HEK293 (cell line): ENCODE results near the gene MRPL34.

Experiments used
- CTCF ChIP-seq: fragments of 450-650 bp; formaldehyde crosslinking; IDR thresholded peaks from 2 replicates; pipeline ENCODE4 v1.5.1; 2016; ENCODE audit warnings: missing biosample characterization, missing genetic modification characterization
- GLI4 ChIP-seq: fragments of 450-650 bp; formaldehyde crosslinking; IDR thresholded peaks from 2 replicates; pipeline ENCODE4 v1.5.1; 2016; ENCODE audit warnings: missing biosample characterization, missing genetic modification characterization
- OSR2 ChIP-seq: fragments of 450-650 bp; formaldehyde crosslinking; IDR thresholded peaks from 2 replicates; pipeline ENCODE4 v1.5.1; 2016; ENCODE audit warnings: missing biosample characterization, missing genetic modification characterization
- TCF7L2 ChIP-seq: IDR thresholded peaks from 2 replicates; pipeline ENCODE4 v1.6.1; 2011; ENCODE audit warnings: low read depth, mild to moderate bottlenecking, inconsistent platforms, low read length, moderate library complexity, borderline replicate concordance
- TRIM28 ChIP-seq: IDR thresholded peaks from 2 replicates; pipeline ENCODE4 v1.6.1; 2011; ENCODE audit warnings: low read length, control low read depth, borderline replicate concordance
- YY1 ChIP-seq: fragments of 450-650 bp; formaldehyde crosslinking; IDR thresholded peaks from 2 replicates; pipeline ENCODE4 v1.5.1; 2018; ENCODE audit warnings: missing biosample characterization, missing genetic modification characterization
- ZEB2 ChIP-seq: fragments of 450-650 bp; formaldehyde crosslinking; IDR thresholded peaks from 2 replicates; pipeline ENCODE4 v1.5.1; 2016; ENCODE audit warnings: missing biosample characterization, missing genetic modification characterization
- ZFP69B ChIP-seq: fragments of 450-650 bp; formaldehyde crosslinking; IDR thresholded peaks from 2 replicates; pipeline ENCODE4 v1.5.1; 2016; ENCODE audit warnings: missing biosample characterization, missing genetic modification characterization
- ZNF521 ChIP-seq: fragments of 450-650 bp; formaldehyde crosslinking; IDR thresholded peaks from 2 replicates; pipeline ENCODE4 v1.5.1; 2017; ENCODE audit warnings: missing biosample characterization, mild to moderate bottlenecking, missing genetic modification characterization
- ZNF529 ChIP-seq: fragments of 450-650 bp; formaldehyde crosslinking; IDR thresholded peaks from 2 replicates; pipeline ENCODE4 v1.5.1; 2017; ENCODE audit warnings: missing genetic modification characterization, missing biosample characterization; ENCODE audit not compliant: insufficient replicate concordance
- ZNF692 ChIP-seq: fragments of 450-650 bp; formaldehyde crosslinking; IDR thresholded peaks from 2 replicates; pipeline ENCODE4 v1.5.1; 2016; ENCODE audit warnings: missing biosample characterization, missing genetic modification characterization
- ZNF837 ChIP-seq: fragments of 450-650 bp; formaldehyde crosslinking; IDR thresholded peaks from 2 replicates; pipeline ENCODE4 v1.5.1; 2016; ENCODE audit warnings: missing biosample characterization, missing genetic modification characterization
- TF ChIP-seq, protein P1 (sequence below): fragments of 450-650 bp; formaldehyde crosslinking; IDR thresholded peaks from 2 replicates; pipeline ENCODE4 v1.5.1; 2016; ENCODE audit warnings: missing biosample characterization, missing genetic modification characterization, low read depth

GRCh38 chr19:17303940-17304267, 1.8 kb upstream of the MRPL34 start:
- TF ChIP-seq CTCF (tag by site-specific recombination) (no peak), YY1 (tag by site-specific recombination) (no peak), ZNF521 (no peak), ZNF837 (tag by site-specific recombination) (no peak), TRIM28 (no peak), GLI4 (tag by site-specific recombination) (no peak), ZEB2 (tag by site-specific recombination) (no peak), ZFP69B (tag by site-specific recombination) (no peak), ZNF692 (tag by site-specific recombination) (no peak), TCF7L2 (no peak), ZNF529 (tag by site-specific recombination) (no peak), OSR2 (tag by site-specific recombination) (no peak)
- TF ChIP-seq, protein P1, sequence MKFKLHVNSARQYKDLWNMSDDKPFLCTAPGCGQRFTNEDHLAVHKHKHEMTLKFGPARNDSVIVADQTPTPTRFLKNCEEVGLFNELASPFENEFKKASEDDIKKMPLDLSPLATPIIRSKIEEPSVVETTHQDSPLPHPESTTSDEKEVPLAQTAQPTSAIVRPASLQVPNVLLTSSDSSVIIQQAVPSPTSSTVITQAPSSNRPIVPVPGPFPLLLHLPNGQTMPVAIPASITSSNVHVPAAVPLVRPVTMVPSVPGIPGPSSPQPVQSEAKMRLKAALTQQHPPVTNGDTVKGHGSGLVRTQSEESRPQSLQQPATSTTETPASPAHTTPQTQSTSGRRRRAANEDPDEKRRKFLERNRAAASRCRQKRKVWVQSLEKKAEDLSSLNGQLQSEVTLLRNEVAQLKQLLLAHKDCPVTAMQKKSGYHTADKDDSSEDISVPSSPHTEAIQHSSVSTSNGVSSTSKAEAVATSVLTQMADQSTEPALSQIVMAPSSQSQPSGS, result no peak
